SU-DHL-6 (cell line): ENCODE measurements around the gene ALDH1A3.

ENCODE experiments used
- CTCF ChIP-seq: fragments of 200-600 bp; sonication (generic); IDR thresholded peaks from one replicate; pipeline ENCODE4 v1.5.1; 2017; ENCODE audit warnings: antibody characterized with exemption, mild to moderate bottlenecking, low read length, moderate library complexity; ENCODE audit not compliant: insufficient read depth, poor library complexity, severe bottlenecking
- EZH2phosphoT487 ChIP-seq: fragments of 200-600 bp; sonication (generic), shearing (Covaris generic); conservative IDR thresholded peaks from 2 replicates; pipeline ENCODE4 v1.6.1; 2018; ENCODE audit warnings: mild to moderate bottlenecking, antibody characterized with exemption, low read length, moderate library complexity, mixed read lengths

GRCh38 chr15:100897221-100898151, 17.9 kb downstream of the ALDH1A3 start:
- TF ChIP-seq CTCF (no peak), EZH2phosphoT487 (no peak)
